ENCODE data around the gene MATCAP1.

DNA sequence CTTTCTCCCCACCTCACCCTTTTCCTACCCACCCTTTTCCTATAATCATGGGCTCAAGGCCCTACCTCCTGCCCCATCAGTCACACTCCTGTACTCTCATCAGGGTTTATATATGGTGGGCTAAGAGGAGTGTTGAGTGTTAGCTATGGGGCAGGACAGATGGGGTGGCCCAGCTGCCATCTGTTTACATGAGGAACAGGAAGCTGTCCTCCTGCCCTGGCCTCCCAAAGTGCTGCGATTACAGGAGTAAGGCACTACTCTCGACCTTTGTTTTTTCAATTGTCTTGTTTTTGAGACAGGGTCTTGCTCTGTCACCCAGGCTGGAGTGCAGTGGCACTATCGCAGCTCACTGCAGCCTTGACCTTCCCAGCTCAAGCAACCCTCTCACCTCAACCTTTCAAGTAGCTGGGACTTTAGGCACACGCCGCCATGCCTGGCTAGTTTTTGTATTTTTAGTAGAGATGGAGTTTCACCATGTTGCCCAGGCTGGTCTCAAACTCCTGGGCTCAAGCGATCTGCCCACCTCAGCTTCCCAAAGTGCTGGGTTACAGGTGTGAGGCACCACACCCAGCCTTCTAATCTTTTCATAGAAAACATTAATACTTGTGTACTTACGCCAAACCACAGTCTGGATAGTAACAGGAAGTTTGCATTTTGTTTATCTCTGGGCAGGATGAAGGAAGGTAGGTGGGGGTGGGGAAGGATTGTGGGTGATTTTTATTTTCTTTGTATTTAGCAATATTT lies 25.7 kb downstream of the MATCAP1 start:
- TF ChIP-seq, protein P1, sequence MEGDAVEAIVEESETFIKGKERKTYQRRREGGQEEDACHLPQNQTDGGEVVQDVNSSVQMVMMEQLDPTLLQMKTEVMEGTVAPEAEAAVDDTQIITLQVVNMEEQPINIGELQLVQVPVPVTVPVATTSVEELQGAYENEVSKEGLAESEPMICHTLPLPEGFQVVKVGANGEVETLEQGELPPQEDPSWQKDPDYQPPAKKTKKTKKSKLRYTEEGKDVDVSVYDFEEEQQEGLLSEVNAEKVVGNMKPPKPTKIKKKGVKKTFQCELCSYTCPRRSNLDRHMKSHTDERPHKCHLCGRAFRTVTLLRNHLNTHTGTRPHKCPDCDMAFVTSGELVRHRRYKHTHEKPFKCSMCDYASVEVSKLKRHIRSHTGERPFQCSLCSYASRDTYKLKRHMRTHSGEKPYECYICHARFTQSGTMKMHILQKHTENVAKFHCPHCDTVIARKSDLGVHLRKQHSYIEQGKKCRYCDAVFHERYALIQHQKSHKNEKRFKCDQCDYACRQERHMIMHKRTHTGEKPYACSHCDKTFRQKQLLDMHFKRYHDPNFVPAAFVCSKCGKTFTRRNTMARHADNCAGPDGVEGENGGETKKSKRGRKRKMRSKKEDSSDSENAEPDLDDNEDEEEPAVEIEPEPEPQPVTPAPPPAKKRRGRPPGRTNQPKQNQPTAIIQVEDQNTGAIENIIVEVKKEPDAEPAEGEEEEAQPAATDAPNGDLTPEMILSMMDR (IDR thresholded peaks at IDR 0.05), result no peak
- TF ChIP-seq POLR2A (IDR thresholded peaks at IDR 0.05), result no peak
